GM12872 (cell line): ENCODE data around the gene RNASE13.
A peak's percentile ranks its signal among the peaks of the same experiment; 100 is the strongest.

Experiments
- TF ChIP-seq, protein P1 (sequence below): IDR thresholded peaks from 3 replicates; pipeline ENCODE4 v1.5.1; 2011; ENCODE audit warnings: low read depth, mild to moderate bottlenecking, low read length, moderate library complexity; ENCODE audit not compliant: insufficient read depth

RNASE13 gene

DNA sequence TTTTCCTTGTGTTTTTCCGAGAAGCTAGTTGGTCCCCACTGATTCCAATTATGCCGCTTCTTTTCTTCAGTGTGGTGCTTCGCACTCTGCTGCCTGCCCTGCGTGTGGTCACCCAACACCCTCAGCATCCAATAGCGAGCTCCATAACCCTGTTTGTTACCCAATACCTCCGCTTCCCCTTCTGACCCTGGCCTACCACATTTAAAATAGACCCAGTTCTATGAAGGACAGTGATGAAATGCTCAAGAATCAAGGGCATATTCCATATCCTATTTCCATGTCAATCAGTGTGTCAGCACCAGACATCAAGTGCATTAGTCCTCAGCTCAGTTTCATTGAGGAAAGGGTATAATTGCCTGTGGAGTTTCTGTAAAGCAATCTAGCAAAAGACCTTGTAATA lies 19.3 kb downstream of the RNASE13 start:
- TF ChIP-seq, protein P1, sequence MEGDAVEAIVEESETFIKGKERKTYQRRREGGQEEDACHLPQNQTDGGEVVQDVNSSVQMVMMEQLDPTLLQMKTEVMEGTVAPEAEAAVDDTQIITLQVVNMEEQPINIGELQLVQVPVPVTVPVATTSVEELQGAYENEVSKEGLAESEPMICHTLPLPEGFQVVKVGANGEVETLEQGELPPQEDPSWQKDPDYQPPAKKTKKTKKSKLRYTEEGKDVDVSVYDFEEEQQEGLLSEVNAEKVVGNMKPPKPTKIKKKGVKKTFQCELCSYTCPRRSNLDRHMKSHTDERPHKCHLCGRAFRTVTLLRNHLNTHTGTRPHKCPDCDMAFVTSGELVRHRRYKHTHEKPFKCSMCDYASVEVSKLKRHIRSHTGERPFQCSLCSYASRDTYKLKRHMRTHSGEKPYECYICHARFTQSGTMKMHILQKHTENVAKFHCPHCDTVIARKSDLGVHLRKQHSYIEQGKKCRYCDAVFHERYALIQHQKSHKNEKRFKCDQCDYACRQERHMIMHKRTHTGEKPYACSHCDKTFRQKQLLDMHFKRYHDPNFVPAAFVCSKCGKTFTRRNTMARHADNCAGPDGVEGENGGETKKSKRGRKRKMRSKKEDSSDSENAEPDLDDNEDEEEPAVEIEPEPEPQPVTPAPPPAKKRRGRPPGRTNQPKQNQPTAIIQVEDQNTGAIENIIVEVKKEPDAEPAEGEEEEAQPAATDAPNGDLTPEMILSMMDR: no peak

DNA sequence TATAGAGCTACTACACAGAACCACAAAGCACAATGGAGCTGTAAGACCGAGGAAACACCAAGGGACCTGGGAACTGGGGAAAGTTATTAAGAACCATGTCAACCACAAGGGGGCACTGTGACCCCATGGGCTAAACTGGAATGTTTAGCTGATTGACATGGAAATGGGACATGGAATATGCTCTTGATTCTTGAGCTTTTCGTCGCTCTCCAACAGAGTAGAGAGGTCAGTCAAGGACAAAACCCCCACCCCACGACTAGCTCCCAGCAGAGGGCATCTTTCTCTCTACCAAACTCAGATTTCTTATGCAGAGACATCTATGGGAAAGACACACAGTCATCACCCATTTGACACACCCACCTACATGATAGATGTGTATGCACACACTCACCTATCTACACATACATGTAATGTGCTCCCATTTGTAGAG lies 19.8 kb downstream of the RNASE13 start:
- TF ChIP-seq, protein P1: peak; percentile 84

DNA sequence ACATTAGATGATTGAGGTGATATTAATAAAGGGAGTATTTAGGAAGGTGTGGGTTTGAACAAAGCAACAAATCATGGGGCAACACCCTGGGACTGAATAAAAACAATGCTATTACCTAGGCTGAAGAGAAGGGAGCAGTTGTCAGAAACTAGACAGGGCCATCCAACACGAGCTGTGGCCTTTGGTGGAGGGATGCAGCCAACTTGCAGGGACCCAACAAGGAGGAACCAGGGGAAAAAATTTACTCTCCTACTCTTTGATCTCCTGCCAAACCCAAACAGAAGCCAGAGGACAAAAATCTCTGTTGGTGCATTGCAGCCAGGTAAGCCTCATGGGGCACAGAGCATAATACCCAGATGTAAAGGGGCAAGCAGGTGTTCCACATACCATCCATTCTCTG lies 23.5 kb downstream of the RNASE13 start:
- TF ChIP-seq, protein P1: no peak

DNA sequence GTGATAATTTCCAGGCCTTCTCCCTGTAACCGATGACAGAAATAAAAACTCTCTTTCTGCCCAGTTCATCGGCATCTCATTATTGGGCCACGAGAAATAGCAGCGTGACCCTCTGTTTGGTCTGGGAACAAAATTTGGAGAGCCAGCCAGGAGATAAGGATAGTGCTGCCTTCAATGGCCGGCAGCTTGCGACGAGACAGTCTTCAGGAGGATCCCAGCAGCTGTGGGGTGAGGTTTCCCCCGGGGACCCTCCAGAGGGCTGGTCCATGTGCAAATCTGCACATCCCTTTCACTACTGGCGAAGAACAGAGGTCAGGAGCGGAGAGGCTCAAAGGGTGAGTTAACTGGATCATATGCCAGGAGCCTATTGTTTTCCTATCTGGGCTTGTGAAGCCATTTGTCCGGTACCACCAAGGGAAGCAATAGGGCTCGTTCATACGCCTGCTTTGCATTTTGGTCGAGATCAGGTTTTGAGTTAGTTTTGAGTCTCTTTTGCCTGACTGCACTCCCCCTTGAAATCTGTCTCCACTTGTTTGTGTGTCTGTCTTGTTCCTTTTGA lies 30.7 kb downstream of the RNASE13 start:
- TF ChIP-seq, protein P1: no peak

DNA sequence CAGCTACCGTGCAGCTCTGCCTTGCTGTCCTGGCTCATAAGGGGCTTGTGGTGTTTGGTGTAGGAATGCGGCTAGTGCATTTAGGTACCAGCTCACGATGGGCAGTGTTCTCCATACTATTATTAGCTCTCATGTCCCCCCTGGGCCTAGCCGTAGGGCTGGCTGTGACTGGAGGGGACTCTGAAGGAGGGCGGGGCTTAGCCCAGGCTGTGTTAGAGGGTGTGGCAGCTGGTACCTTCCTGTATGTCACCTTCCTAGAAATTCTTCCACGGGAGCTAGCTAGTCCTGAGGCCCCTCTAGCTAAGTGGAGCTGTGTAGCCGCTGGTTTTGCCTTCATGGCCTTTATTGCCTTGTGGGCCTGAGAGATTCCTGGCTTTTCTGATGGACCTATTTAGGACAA lies 33.4 kb downstream of the RNASE13 start:
- TF ChIP-seq, protein P1: no peak

DNA sequence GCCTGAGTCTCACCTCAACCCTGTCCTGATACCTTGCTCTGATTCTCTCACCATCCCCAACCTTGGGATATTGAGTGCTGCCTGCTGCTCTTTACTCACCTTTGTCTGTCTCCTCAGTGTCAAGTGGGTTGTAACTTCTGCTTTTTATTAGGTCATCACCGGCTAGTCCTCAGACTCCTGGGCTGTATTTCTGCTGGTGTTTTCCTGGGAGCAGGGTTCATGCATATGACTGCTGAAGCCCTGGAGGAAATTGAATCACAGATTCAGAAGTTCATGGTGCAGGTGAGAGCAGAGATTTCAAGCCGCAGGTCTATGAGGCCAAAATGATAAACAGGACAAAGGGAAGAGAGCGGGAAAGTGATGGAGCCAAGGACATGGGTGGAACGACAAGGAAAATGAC lies 35.0 kb downstream of the RNASE13 start:
- TF ChIP-seq, protein P1: no peak

DNA sequence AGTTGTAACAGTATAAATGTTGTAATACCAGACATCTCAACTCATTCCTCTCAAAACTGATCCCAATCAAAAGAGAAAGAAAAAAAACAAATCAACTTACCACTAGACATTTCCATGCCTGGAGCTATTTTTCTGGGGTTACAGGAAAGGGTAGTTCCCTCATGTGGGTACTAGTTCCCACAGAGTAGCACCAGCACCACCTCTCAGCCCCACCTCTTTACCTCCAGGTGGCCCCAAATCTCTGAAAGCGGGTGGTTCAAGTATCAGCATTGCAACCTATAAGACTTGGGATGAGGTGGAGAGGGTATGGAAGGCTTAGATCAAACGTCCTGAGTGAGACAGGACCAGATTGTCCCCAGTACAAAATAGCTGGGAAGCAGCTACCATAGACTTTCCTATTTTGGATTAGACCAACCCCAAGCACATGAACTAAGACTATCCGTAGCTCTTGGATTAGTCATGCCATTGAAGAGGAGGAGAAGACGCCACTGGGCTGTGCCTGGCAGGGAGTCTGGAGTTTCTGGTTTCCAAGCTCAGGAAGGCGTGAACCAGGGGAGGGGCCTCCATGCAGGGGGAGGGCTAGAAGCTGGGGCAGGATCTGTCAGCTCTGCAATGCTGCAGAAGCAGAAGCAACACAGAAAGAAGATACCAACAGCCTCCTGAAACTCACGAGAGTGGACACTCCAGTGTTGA lies 35.8 kb downstream of the RNASE13 start, which contains the start of gene SLC39A2:
Gene SLC39A2, plus strand, starts transcription at position 620 of the 693 bp plus-strand sequence. CDS start 154 bp downstream, outside the sequence.
- TF ChIP-seq, protein P1: no peak
